Upper lobe of right lung (tissue), 1 donor: ENCODE results near the gene ADCY4. TPM values are rescaled to one million over a fixed set of nuclear protein-coding genes. Genes with fewer than 3 reads are reported as not detected.

Source experiments
- ATAC-seq: fragments of 200-7000 bp; cut with Tn5 transposase; one replicate; pipeline ENCODE4 v1.9.1; 2020; ENCODE audit warnings: mild to moderate bottlenecking, moderate library complexity
- DNase-seq: peaks from one replicate; pipeline ENCODE4 v3.0.0-alpha.2; 2020
- H3K27ac ChIP-seq: fragments of 200-600 bp; one replicate; pipeline ENCODE4 v1.8.0; 2022
- H3K27me3 ChIP-seq: fragments of 200-600 bp; one replicate; pipeline ENCODE4 v1.8.0; 2022; ENCODE audit warnings: mild to moderate bottlenecking
- H3K36me3 ChIP-seq: fragments of 200-600 bp; one replicate; pipeline ENCODE4 v1.8.0; 2022
- H3K4me1 ChIP-seq: fragments of 200-600 bp; one replicate; pipeline ENCODE4 v1.8.0; 2022
- H3K4me3 ChIP-seq: fragments of 200-600 bp; one replicate; pipeline ENCODE4 v1.8.0; 2022; ENCODE audit warnings: mild to moderate bottlenecking
- H3K9me3 ChIP-seq: fragments of 200-600 bp; one replicate; pipeline ENCODE4 v1.8.0; 2022
- CTCF ChIP-seq: fragments of 200-600 bp; IDR thresholded peaks from one replicate; pipeline ENCODE4 v1.8.0; 2022; ENCODE audit warnings: antibody characterized with exemption
- intact Hi-C: fragments of 100-400 bp; cut with DNase I; formaldehyde crosslinking; loops from one replicate; pipeline ENCODE4 v1.11.0; 2022
- long read RNA-seq: library from polyadenylated mRNA; unstranded; transcript quantifications from one replicate; pipeline ENCODE4 v2.0.0, GENCODE V29; 2021
- total RNA-seq: library from RNA; stranded (reverse); fragmentation: NEBNext Ultra II Directional; extraction: Animal tissue kit (Norgen Biotek cat#: 25700); gene quantifications from one replicate; pipeline ENCODE4 v1.2.1, GENCODE V29; 2021
- donor health status: DM: no; HTN: yes; CAD: no; lungs with severe emphysema.

The ADCY4 gene
- total RNA-seq, result 54.5 TPM
- long read RNA-seq, transcript ADCY4-213 (2 exons, 1,351 nt), result major isoform, 8 of 55 reads
- long read RNA-seq, transcript ADCY4-202 (25 exons, 3,353 nt), result minor isoform, 7 of 55 reads
- long read RNA-seq, partial matches to known transcripts, result 11 of 55 reads
- long read RNA-seq, other reads (novel, unspliced or antisense), result 26 of 55 reads

GRCh38 chr14:24334431-24335291 lies at the start of gene ADCY4:
Gene ADCY4 (minus strand): TSS chr14:24335071. CDS start chr14:24334652, 419 bp downstream.
- ATAC-seq (no peak), DNase-seq (no peak)
- Histone ChIP-seq H3K4me3 (peak within 1 kb of the TSS; percentile 51), H3K9me3 (no peaks in the 10 kb centered on the region), H3K27me3 (peaks cover 10% of the 10 kb centered on the region), H3K27ac (peak within 1 kb of the TSS; percentile 79), H3K36me3 (no peaks in the 10 kb centered on the region), H3K4me1 (peaks cover 65% of the 10 kb centered on the region)
- intact Hi-C loops, result loop anchor here (5.0 kb wide), 1 partner anchor 98 kb away; no protein-coding TSS in a partner anchor
- no peak for TF ChIP-seq CTCF

- intact Hi-C loops, result no loop called here
- Histone ChIP-seq H3K27me3 (no peaks in the 10 kb centered on the region), H3K9me3 (no peaks in the 10 kb centered on the region), H3K27ac (no peak overlapping the region), H3K4me1 (peaks cover 7% of the 10 kb centered on the region), H3K4me3 (no peak overlapping the region), H3K36me3 (no peaks in the 10 kb centered on the region)
- DNase-seq (no peak), ATAC-seq (no peak)
- TF ChIP-seq CTCF, result no peak
These were observed 49.3 kb upstream of the ADCY4 start for GRCh38 chr14:24384169-24384568.

- no peaks in the 10 kb centered on the region for H3K4me1 ChIP-seq
- H3K27ac ChIP-seq, result no peak overlapping the region
- no peak for TF ChIP-seq CTCF
- H3K27me3 ChIP-seq, result no peaks in the 10 kb centered on the region
- no peaks in the 10 kb centered on the region for H3K9me3 ChIP-seq
- H3K4me3 ChIP-seq, result no peak overlapping the region
- ATAC-seq, result no peak
- no peak for DNase-seq
- intact Hi-C loops, result no loop called here
- no peaks in the 10 kb centered on the region for H3K36me3 ChIP-seq
These were observed 47.1 kb upstream of the ADCY4 start for GRCh38 chr14:24382064-24382371.

GRCh38 chr14:24381363-24382063 lies 46.6 kb upstream of the ADCY4 start:
- ATAC-seq (no peak), DNase-seq (no peak)
- H3K4me1 ChIP-seq, result no peaks in the 10 kb centered on the region
- H3K36me3 ChIP-seq, result no peaks in the 10 kb centered on the region
- no peak overlapping the region for H3K27ac ChIP-seq
- no peak overlapping the region for H3K4me3 ChIP-seq
- no peaks in the 10 kb centered on the region for H3K27me3 ChIP-seq
- H3K9me3 ChIP-seq, result no peaks in the 10 kb centered on the region
- no peak for TF ChIP-seq CTCF
- intact Hi-C loops, result no loop called here

GRCh38 chr14:24379907-24380730 lies 45.2 kb upstream of the ADCY4 start:
- no peak overlapping the region for H3K4me3 ChIP-seq
- H3K36me3 ChIP-seq, result no peaks in the 10 kb centered on the region
- no peak overlapping the region for H3K27ac ChIP-seq
- no peak for ATAC-seq
- H3K4me1 ChIP-seq, result no peaks in the 10 kb centered on the region
- H3K27me3 ChIP-seq, result no peaks in the 10 kb centered on the region
- H3K9me3 ChIP-seq, result no peaks in the 10 kb centered on the region
- intact Hi-C loops, result no loop called here
- DNase-seq, result no peak
- TF ChIP-seq CTCF, result no peak
